ENCODE measurements around the gene OR2A14.
"Not testable (repeated sequence)": the region's sequence is repeated elsewhere in the genome, so short reads cannot be mapped to it uniquely, and the experiment has no call there.

OR2A14 gene

DNA sequence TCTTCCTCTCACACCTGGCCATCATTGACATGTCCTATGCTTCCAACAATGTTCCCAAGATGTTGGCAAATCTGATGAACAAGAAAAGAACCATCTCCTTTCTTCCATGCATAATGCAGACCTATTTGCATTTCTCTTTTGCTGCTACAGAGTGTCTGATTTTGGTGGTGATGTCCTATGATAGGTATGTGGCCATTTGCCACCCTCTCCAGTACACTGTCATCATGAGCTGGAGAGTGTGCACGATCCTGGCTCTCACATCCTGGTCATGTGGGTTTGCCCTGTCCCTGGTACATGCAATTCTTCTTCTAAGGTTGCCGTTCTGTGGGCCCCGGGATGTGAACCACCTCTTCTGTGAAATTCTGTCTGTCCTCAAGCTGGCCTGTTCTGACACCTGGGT, 19.2 kb downstream of the OR2A14 start:
- no peak overlapping the region for H3K4me3 ChIP-seq (ENCODE audit: low read length)
- DNase-seq (ENCODE audit: low read depth, low spot score) = no peak

DNA sequence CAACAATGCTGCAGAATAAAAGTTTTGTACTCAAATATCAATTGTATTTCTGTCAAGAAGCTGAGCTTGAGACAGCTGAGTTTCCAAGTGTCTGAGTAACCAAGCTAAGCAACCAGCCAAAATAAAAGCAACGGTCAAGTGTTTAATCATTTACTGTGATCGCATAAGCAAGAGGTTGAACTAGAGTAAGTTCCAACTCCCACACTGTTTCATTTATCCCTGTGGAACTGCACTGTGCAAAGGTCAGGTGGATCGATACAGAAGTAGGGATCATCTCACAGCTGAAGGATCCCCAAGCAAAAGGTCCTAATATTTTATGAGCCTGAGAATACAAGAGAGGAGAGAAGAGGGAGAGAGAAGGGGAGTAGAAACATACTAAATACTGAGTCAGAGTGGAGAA, 21.4 kb downstream of the OR2A14 start:
- DNase-seq (ENCODE audit: low read depth, low spot score) = no peak
- H3K4me3 ChIP-seq (ENCODE audit: low read length) = no peak overlapping the region

DNA sequence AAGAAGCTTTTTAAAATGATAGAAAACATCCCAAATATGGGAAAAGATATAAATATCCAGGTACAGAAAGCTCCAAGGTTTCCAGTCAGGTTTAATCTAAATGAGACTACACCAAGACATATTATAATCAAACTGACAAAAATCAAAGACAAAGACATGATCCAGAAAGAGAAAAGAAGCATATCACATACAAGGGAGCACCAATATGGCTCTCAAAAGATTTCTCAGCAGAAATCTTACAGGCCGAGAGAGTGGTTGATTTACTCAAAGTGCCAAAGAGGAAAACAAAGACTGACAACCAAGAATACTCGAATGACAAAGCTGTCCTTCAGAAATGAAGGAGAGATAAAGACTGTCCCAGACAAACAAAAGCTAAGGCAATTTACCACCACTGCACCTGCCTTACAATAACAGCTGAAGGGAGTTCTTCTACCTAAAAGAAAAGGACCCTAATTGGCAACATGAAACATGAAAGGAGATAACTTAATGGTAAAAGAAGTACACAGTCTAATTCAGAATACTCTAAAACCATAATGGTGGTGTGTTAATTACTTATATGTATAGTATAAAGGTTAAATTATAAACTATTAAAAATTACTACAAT, 25.4 kb downstream of the OR2A14 start:
- no peak for DNase-seq (ENCODE audit: low read depth, low spot score)
- no peak overlapping the region for H3K4me3 ChIP-seq (ENCODE audit: low read length)

GRCh38 chr7:144158861-144159260, 35.9 kb downstream of the OR2A14 start:
- no peak overlapping the region for H3K4me3 ChIP-seq (ENCODE audit: low read length)
- DNase-seq (ENCODE audit: low read depth, low spot score) = no peak

GRCh38 chr7:144164784-144165183, 41.8 kb downstream of the OR2A14 start:
- no peak overlapping the region for H3K4me3 ChIP-seq (ENCODE audit: low read length)
- DNase-seq (ENCODE audit: low read depth, low spot score) = no peak

- not testable (repeated sequence) for DNase-seq (ENCODE audit: low read depth, low spot score); H3K4me3 ChIP-seq (ENCODE audit: low read length)
Observed at GRCh38 chr7:144171594-144172350, 48.8 kb downstream of the OR2A14 start.

GRCh38 chr7:144174613-144175012, 51.6 kb downstream of the OR2A14 start:
- no peak overlapping the region for H3K4me3 ChIP-seq (ENCODE audit: low read length)
- DNase-seq (ENCODE audit: low read depth, low spot score) = no peak

DNA sequence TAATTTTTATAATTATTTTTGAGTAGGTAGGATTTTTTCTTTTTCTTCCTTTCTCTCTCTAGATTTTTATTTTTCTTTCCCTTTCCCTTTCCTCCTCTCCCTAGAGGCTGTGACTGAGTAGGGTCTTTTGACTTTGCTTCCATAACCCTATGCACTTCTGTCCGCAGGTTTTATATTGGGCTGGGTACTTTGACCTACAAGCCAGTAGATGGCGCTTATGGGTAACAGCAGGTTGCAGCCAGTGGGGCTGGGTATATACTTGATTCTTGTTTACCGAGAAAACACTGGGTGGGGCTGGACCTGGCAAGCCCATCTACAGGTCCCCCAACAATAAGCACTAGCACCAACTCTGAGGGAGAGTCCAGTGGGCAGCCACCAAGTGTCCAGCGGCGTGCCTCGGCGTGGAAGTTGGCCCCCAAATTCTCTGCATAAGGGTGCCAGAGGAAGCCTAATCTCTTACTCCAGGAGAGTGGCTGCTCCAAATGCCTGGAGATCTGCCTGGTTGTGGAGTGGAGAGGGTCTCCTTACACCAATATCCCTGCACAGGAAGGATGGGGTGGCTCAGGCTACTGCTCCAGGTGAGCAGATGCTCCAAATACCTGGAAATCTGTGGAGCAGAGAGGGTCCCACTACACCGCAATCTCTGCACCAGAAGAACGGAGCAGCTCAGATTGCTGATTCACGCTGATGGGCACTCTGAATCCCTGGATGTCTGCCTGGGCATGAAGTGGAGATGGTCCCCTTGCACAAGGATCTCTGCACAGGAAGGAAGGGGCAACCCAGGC, 55.6 kb downstream of the OR2A14 start:
- peak; percentile 0 for DNase-seq (ENCODE audit: low read depth, low spot score)
- H3K4me3 ChIP-seq (ENCODE audit: low read length) = not testable (repeated sequence)

DNA sequence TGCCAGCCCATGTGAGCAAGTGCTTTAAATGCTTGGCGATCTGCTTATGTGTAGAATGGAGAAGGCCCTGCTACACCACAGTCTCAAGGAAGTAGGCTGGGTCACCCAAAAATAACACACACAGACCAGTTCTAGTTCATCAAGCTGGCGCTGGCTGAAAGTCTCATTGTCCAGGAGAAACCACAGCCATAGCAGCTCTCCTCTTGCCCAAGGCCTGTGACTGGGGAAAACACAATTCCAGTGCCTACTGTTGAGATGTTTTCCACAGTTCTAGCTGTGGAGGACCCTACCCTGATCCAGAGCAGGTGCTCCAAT, 56.1 kb downstream of the OR2A14 start:
- DNase-seq (ENCODE audit: low read depth, low spot score); H3K4me3 ChIP-seq (ENCODE audit: low read length): not testable (repeated sequence)
